ENCODE measurements around the gene ATP5F1B. TPM values are rescaled to one million over a fixed set of nuclear protein-coding genes. Genes with fewer than 3 reads are reported as not detected.

Gene ATP5F1B
- total RNA-seq, 1 donor from 2014 or later = 319 TPM

GRCh38 chr12:56601503-56601902, 44.3 kb downstream of the ATP5F1B start:
- ATAC-seq (peak in 1 of 2 donors; percentile 2), DNase-seq (no peak)
- Histone ChIP-seq H3K27me3 (ENCODE audit: low read depth) (no peaks in the 10 kb centered on the region), H3K27ac (peak overlapping the region; percentile 53), H3K36me3 (peaks cover 98% of the 10 kb centered on the region), H3K9me3 (no peaks in the 10 kb centered on the region), H3K4me3 (no peak overlapping the region), H3K4me1 (peaks cover 37% of the 10 kb centered on the region)
- intact Hi-C loops (cut with DNase I) = no loop called here
- TF ChIP-seq, protein P1, sequence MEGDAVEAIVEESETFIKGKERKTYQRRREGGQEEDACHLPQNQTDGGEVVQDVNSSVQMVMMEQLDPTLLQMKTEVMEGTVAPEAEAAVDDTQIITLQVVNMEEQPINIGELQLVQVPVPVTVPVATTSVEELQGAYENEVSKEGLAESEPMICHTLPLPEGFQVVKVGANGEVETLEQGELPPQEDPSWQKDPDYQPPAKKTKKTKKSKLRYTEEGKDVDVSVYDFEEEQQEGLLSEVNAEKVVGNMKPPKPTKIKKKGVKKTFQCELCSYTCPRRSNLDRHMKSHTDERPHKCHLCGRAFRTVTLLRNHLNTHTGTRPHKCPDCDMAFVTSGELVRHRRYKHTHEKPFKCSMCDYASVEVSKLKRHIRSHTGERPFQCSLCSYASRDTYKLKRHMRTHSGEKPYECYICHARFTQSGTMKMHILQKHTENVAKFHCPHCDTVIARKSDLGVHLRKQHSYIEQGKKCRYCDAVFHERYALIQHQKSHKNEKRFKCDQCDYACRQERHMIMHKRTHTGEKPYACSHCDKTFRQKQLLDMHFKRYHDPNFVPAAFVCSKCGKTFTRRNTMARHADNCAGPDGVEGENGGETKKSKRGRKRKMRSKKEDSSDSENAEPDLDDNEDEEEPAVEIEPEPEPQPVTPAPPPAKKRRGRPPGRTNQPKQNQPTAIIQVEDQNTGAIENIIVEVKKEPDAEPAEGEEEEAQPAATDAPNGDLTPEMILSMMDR (IDR thresholded peaks at IDR 0.05) = no peak

GRCh38 chr12:56600753-56601152, 45.0 kb downstream of the ATP5F1B start:
- ATAC-seq = peak; percentile 53 to 71
- intact Hi-C loops (cut with DNase I) = no loop called here
- Histone ChIP-seq H3K9me3 (no peaks in the 10 kb centered on the region), H3K4me3 (no peak overlapping the region), H3K4me1 (peaks cover 37% of the 10 kb centered on the region), H3K27me3 (ENCODE audit: low read depth) (no peaks in the 10 kb centered on the region), H3K27ac (peak overlapping the region; percentile 53), H3K36me3 (peaks cover 97% of the 10 kb centered on the region)
- DNase-seq = peak; percentile 61
- TF ChIP-seq, protein P1 (IDR thresholded peaks at IDR 0.05) = no peak

- TF ChIP-seq, protein P1 (IDR thresholded peaks at IDR 0.05) = no peak
- no peak overlapping the region for H3K4me3 ChIP-seq
- peaks cover 97% of the 10 kb centered on the region for H3K36me3 ChIP-seq
- no peaks in the 10 kb centered on the region for H3K27me3 ChIP-seq (ENCODE audit: low read depth)
- ATAC-seq = peak; percentile 79 to 85
- intact Hi-C loops (cut with DNase I) = no loop called here
- H3K4me1 ChIP-seq = peaks cover 37% of the 10 kb centered on the region
- DNase-seq = peak; percentile 74
- H3K27ac ChIP-seq = peak overlapping the region; percentile 53
- no peaks in the 10 kb centered on the region for H3K9me3 ChIP-seq
Measured at GRCh38 chr12:56599797-56600196, 46.0 kb downstream of the ATP5F1B start.

DNA sequence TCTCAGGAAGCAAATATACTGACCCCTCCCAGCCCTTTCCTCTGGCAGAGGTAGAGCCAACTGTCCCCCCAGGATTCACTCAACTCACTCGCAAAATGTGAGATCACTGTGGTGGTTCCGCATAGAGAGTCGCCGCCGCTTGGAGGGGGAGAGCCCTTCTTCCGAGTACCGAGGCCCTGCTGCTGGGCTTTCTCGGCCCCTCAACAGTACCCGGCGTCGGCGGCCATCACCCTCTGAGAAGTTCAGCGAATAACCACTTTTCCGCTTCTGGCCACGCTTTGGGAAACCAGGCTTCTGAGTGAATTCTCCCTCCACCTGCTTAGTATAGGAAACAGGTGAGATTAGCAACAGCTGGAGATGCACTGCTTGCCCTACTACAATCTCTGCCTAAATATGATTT, 46.7 kb downstream of the ATP5F1B start:
- TF ChIP-seq, protein P1 (IDR thresholded peaks at IDR 0.05) = no peak
- ATAC-seq = no peak
- DNase-seq = no peak
- Histone ChIP-seq H3K27ac (no peak overlapping the region), H3K4me1 (peaks cover 37% of the 10 kb centered on the region), H3K27me3 (ENCODE audit: low read depth) (no peaks in the 10 kb centered on the region), H3K9me3 (no peaks in the 10 kb centered on the region), H3K4me3 (no peak overlapping the region), H3K36me3 (peaks cover 96% of the 10 kb centered on the region)
- intact Hi-C loops (cut with DNase I) = no loop called here

- DNase-seq = no peak
- peak; percentile 13 to 31 for ATAC-seq
- TF ChIP-seq, protein P1 (IDR thresholded peaks at IDR 0.05) = no peak
- Histone ChIP-seq H3K4me3 (no peak overlapping the region), H3K27me3 (ENCODE audit: low read depth) (no peaks in the 10 kb centered on the region), H3K4me1 (peaks cover 29% of the 10 kb centered on the region), H3K36me3 (peaks cover 78% of the 10 kb centered on the region), H3K27ac (no peak overlapping the region), H3K9me3 (no peaks in the 10 kb centered on the region)
- intact Hi-C loops (cut with DNase I) = no loop called here
Measured at GRCh38 chr12:56596815-56597214, 49.0 kb downstream of the ATP5F1B start.
